Measurements from ENCODE around the gene BCL11B. TPM values are rescaled to one million over a fixed set of nuclear protein-coding genes. Genes with fewer than 3 reads are reported as not detected.
"Not testable (repeated sequence)": the region's sequence is repeated elsewhere in the genome, so short reads cannot be mapped to it uniquely, and the experiment has no call there.

Gene BCL11B
- total RNA-seq, 1 donor from 2014 or later: 0.85 TPM

DNA sequence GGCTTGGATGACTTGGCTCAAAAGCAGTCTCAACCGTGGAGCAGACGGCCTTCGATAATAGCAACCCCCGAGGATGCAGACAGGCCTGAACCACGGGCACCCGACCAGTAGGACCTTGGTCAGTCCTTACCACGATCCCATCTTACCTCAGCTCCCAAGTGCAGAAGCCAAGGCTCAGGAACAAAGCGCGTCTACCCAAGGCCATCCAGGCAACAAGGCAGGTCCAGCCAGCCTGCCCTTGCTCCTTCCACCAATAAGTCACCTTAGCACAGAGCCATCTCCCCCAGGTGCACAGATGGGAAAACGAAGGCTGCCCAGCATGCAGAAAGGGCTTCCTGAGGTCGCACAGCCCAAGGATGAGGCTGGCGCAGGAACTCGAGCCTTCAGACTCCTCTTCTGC is 77.3 kb downstream of the BCL11B start:
- no peak for ATAC-seq
- DNase-seq (ENCODE audit: low spot score): no peak
- intact Hi-C loops (cut with DNase I): no loop called here

GRCh38 chr14:99194136-99194535 is 77.9 kb downstream of the BCL11B start:
- DNase-seq (ENCODE audit: low spot score) (no peak), ATAC-seq (no peak)
- intact Hi-C loops (cut with DNase I): no loop called here

DNA sequence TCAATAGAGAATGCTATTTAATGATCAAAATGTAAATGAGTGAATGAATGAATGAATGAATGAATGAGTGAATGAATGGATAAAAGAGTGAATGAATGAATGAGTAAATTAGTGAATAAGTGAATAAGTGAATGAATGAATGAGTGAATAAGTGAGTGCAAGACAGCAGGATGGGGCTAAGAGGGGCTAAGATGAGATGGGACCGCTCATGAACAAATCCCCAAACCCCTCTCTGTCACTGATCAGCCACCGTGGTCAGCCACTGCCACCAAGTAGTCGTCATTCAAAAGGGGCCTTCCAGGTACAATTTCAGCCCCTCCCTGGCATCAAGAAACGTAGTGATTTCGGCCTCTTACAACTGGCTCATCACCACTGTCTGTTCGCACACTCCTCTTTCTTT is 79.2 kb downstream of the BCL11B start:
- ATAC-seq: no peak
- intact Hi-C loops (cut with DNase I): no loop called here
- no peak for DNase-seq (ENCODE audit: low spot score)

DNA sequence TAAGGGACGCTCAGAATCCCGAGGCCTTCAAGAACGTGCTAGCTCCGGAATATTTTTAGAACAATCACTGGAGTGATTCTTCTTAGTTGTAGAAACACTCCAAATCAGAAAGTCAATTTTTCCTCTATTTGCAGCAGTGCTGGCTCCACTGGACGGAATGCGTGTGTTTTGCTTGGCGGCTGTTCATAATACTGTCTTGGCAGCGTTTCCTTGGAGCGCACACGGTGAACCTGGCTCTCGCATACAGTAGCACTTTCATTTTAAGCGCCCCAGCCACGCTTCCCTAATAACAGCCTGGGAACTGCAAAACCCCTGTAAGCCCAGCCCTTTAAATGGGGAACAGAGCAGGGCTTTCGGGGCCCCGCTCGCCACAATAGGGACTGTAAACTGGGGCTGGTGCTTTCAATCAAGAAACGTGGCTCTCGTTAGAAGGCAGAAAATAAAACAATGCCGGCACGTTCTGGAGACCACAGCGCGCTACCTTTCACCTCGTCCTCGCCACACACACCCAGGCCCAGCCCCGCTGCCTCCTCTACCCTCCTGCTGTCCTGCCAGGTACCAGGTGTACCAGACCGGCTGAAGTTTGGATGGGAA is 79.9 kb downstream of the BCL11B start:
- intact Hi-C loops (cut with DNase I): no loop called here
- ATAC-seq: peak; percentile 92
- peak; percentile 77 for DNase-seq (ENCODE audit: low spot score)

- ATAC-seq: no peak
- intact Hi-C loops (cut with DNase I): no loop called here
- no peak for DNase-seq (ENCODE audit: low spot score)
These were observed 80.5 kb downstream of the BCL11B start for GRCh38 chr14:99191395-99192027.

GRCh38 chr14:99190696-99191394 is 81.2 kb downstream of the BCL11B start:
- intact Hi-C loops (cut with DNase I): no loop called here
- DNase-seq (ENCODE audit: low spot score): no peak
- ATAC-seq: no peak

DNA sequence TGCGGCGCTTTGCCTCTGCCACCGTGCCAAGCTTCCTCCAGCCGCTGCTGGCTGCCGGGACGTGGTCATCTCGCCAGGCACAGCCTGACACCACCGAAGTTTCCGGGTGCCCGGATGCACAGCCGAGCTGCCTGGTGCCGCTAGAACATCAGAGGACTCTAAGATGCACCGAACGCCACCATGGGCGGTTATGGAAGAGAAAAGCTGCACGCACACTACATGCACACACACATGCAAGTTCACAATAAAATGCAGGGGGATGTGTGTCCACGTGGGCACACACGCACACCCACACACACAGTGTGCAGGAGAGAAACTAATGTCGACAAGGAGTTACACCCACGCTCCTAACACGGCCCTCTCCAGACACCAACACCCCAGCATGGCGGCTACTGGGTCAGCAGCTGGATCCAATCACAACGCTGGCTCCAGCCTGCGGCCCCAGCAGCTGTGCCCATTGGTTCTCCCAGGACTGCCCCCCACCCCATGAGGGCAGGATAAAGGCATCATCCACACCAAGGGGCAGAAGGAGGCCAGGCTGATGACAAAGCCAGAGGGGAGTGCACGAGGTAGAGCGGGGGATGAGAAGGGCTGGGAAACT is 82.7 kb downstream of the BCL11B start:
- no peak for ATAC-seq
- intact Hi-C loops (cut with DNase I): no loop called here
- DNase-seq (ENCODE audit: low spot score): no peak

DNA sequence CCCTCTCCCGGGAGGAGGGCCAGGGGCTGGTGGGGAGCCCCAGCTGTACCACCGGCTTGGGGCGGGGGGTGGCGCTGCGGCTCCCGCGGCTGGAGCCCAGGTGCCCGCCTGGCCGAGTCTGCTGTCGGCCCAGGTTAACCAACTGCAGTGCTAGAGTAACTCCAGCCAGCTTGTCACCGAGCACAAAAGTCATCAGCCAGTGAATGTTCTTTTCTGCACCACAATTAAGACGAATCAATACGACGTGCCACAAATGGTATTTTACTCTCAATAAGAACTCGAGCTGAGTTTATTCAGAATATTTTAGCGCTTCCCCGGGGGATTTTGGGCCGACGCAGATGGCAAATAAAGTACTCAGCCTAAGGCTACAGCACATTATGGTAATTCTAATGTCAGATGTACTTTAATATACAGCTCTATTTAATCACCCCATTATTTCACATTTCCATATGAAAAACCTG is 83.2 kb downstream of the BCL11B start:
- ATAC-seq (no peak), DNase-seq (ENCODE audit: low spot score) (no peak)
- intact Hi-C loops (cut with DNase I): no loop called here

DNA sequence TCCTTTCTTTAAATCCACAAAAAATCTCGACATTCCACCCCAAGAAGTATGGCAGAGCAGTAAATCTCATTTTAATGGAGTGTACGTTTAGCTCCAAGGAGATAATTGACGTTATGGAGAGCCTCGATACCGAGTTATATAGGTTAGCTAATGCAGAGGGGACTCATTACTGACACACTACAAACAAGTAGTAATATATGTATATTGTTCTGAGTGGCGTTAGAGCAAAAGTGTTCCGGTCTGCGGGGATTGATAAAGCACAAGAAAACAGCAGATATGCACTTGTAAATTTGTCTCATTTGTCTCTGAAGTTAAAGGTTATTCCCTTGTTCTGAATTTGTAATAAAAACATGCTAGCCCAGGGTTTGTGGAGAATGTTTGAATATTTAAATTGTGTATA is 84.1 kb downstream of the BCL11B start:
- ATAC-seq (no peak), DNase-seq (ENCODE audit: low spot score) (no peak)
- intact Hi-C loops (cut with DNase I): no loop called here

GRCh38 chr14:99186956-99187690 is 84.9 kb downstream of the BCL11B start:
- no peak for ATAC-seq

GRCh38 chr14:99186336-99186735 is 85.7 kb downstream of the BCL11B start:
- intact Hi-C loops (cut with DNase I); DNase-seq (ENCODE audit: low spot score); ATAC-seq: not testable (repeated sequence)

More at GRCh38 chr14:99186956-99187690, 84.9 kb downstream of the BCL11B start:
- intact Hi-C loops (cut with DNase I): no loop called here
- DNase-seq (ENCODE audit: low spot score): no peak

GRCh38 chr14:99185436-99186068 is 86.4 kb downstream of the BCL11B start:
- DNase-seq (ENCODE audit: low spot score) (no peak), ATAC-seq (no peak)
- intact Hi-C loops (cut with DNase I): no loop called here

DNA sequence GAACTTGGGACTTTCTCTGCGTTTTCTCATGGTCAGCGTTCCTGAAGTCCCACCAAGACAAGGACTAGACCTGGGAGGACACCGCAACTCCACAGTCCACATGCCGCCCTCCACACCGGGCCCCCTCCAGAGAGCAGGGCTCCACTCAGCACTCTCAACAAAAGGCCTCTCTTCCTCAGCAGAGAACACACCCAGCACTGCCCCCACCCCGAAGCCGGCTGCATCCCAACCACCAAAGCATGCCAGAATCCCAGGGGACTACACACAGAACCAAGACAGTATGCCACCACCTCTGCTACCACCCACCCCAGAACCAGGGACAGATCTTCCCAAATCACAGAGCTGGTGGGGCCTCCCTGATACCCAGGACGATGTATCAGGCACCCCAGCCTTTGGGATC is 88.3 kb downstream of the BCL11B start:
- intact Hi-C loops (cut with DNase I): no loop called here

DNA sequence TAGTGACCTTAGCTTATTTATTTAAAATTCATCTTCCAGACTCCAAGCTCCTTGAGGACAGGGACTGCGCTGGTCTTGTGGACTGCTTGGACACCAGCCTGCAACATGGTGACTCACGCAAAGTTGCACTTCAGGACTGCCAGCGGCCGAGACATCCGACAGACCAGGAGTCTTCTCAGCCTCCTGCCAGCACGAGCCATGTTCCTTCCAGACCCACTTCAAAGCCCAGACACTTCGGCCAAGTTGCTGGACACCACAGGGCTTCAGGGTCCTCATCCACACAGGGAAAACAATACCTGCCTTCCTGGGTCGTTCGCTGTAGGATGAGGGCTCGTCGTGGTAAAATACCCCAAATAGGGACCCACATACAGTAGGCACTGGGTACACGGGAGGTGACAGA is 88.7 kb downstream of the BCL11B start:
- no peak for DNase-seq (ENCODE audit: low spot score)

More for the DNA sequence above, 88.3 kb downstream of the BCL11B start:
- ATAC-seq (no peak), DNase-seq (ENCODE audit: low spot score) (no peak)

DNA sequence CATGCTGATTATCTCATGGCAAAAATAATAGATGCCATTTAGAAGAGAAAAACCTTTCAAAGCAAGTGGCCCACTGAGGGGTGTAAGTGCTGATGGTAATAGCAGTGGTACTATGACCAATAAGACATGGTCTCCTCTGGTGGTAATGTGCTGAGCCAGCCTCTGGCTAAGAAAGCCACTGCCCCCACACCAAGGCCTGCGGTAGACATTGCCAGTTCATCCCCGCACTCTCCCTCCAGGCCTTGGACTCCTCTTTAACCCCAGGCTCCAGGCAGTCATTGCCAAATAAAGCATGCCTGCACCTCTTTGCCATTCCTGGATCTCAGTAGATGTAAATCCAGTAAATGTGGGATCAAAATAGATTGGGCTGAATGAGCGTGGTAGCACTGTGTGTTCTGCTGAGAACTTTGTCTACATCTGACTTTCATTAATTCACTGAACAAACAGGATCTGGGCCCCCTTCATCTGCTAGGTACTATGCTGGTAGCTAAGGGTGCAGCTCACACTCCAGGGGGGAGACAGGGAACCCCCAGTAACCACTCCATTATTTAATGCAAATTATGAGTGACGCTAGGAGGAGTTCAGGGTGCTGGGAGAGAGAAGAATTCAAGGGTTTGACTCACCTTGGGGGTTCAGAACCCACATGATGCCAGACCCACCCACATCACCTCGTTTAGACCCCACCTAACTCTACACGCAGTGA is 89.3 kb downstream of the BCL11B start:
- DNase-seq (ENCODE audit: low spot score): no peak
- intact Hi-C loops (cut with DNase I): no loop called here
- no peak for ATAC-seq

More for the DNA sequence above, 88.7 kb downstream of the BCL11B start:
- intact Hi-C loops (cut with DNase I): no loop called here
- no peak for ATAC-seq

DNA sequence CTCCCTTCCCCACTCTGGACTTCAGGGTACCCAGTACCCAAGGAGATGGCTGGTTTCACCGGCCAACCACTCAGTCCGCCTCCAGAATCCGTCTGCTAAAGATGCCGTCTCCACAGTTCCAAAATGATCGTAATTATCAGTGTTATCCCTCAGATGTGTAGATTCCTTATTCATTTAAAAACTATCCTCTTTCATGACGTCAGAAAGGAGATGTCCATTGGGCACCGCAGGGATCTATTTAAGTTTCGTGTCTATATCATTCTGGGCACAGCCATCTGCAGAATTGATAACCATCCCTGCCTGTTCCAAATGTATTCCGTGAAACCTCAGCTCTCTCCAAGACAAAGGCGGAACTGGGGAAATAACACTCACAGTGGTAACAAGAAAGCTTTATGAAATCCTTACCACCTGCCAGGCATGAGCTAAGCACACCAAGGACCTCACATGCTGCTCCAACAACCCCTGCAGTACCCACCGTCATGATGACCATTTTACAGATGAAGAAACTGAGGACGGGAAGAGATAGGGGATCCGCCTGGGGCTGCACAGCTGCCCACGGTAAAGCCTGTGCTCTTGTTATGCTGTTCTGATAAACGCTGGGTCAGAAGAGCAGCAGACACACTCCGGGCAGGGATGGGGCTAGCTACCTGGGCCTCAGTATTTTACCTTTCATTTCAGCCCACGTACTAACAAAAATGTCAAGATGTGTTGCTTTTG is 90.0 kb downstream of the BCL11B start:
- intact Hi-C loops (cut with DNase I): no loop called here
- DNase-seq (ENCODE audit: low spot score) (no peak), ATAC-seq (no peak)

DNA sequence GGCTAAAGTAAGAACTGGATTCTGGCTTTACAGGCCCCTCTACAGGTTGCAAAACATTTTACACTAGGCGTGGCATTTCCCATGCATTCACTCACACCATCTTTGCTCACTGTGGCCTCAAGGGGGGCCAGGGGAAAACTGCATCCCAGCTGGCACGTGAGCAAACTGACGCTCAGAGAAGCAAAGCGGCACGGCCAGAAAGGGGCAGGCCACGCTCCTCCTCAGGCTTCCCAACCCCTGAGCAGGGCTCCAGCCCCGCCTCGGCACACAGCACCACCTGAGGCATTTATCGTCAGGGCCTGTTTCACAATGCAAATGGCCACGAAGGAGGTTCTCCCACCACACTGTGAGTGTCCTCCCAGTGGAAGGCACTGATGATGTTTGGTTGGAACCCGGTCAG is 90.8 kb downstream of the BCL11B start:
- DNase-seq (ENCODE audit: low spot score) (no peak), ATAC-seq (no peak)
- intact Hi-C loops (cut with DNase I): no loop called here

GRCh38 chr14:99179946-99180345 is 92.1 kb downstream of the BCL11B start:
- DNase-seq (ENCODE audit: low spot score) (no peak), ATAC-seq (no peak)
- intact Hi-C loops (cut with DNase I): loop anchor here (5.0 kb wide), 1 partner anchor 1278 kb away; no protein-coding TSS in a partner anchor
